Stimulated activated CD4-positive, alpha-beta T cell treated with anti-CD3 and anti-CD28 coated beads, Interleukin-4, amount 100 ng/mL, for 1 hour (primary cell): ENCODE data around the gene NFRKB.

Experiments used
- DNase-seq: peaks from one replicate; pipeline ENCODE4 v3.0.0-alpha.2; 2020

NFRKB gene

GRCh38 chr11:129895126-129896041 lies at the start of gene NFRKB:
TSS of gene NFRKB (minus strand) at chr11:129895578. CDS start at chr11:129892849, 2,729 bp downstream.
- peak; percentile 88 for DNase-seq

- DNase-seq: no peak
Observed at GRCh38 chr11:129944696-129945095, 49.3 kb upstream of the NFRKB start.

- DNase-seq: no peak
Observed at GRCh38 chr11:129943036-129943435, 47.7 kb upstream of the NFRKB start.

GRCh38 chr11:129939510-129939909 lies 44.1 kb upstream of the NFRKB start:
- DNase-seq: no peak

GRCh38 chr11:129938764-129939163 lies 43.4 kb upstream of the NFRKB start:
- no peak for DNase-seq

GRCh38 chr11:129937592-129938238 lies 42.3 kb upstream of the NFRKB start:
- DNase-seq: no peak

GRCh38 chr11:129935723-129936122 lies 40.3 kb upstream of the NFRKB start:
- no peak for DNase-seq

- DNase-seq: no peak
Observed at GRCh38 chr11:129933891-129934290, 38.5 kb upstream of the NFRKB start.

- no peak for DNase-seq
Observed at GRCh38 chr11:129933262-129933661, 37.9 kb upstream of the NFRKB start.

GRCh38 chr11:129932381-129933067 lies 37.1 kb upstream of the NFRKB start:
- no peak for DNase-seq

GRCh38 chr11:129930743-129931142 lies 35.4 kb upstream of the NFRKB start:
- no peak for DNase-seq

GRCh38 chr11:129930296-129930695 lies 34.9 kb upstream of the NFRKB start:
- no peak for DNase-seq

GRCh38 chr11:129929721-129930120 lies 34.3 kb upstream of the NFRKB start:
- no peak for DNase-seq

- no peak for DNase-seq
Observed at GRCh38 chr11:129928923-129929692, 33.7 kb upstream of the NFRKB start.

GRCh38 chr11:129922674-129923073 lies 27.3 kb upstream of the NFRKB start:
- DNase-seq: no peak

- no peak for DNase-seq
Observed at GRCh38 chr11:129918361-129918760, 23.0 kb upstream of the NFRKB start.

GRCh38 chr11:129917231-129917630 lies 21.9 kb upstream of the NFRKB start:
- DNase-seq: no peak

- DNase-seq: no peak
Observed at GRCh38 chr11:129911298-129911697, 15.9 kb upstream of the NFRKB start.

- DNase-seq: no peak
Observed at GRCh38 chr11:129910360-129910759, 15.0 kb upstream of the NFRKB start.

GRCh38 chr11:129905402-129905801 lies 10.0 kb upstream of the NFRKB start:
- DNase-seq: no peak

GRCh38 chr11:129896062-129896461 lies 684 bp upstream of the NFRKB start:
- no peak for DNase-seq

- DNase-seq: no peak
Observed at GRCh38 chr11:129894278-129895125, 876 bp downstream of the NFRKB start.
